Erythroblast (primary cell): Measurements from ENCODE around the gene TRAF3IP3.

Experiments
- GATA1 ChIP-seq: IDR thresholded peaks from 2 replicates; pipeline ENCODE4 v1.6.1; 2011; ENCODE audit warnings: low read depth, mild to moderate bottlenecking, control low read depth, low read length, moderate library complexity
- POLR2A ChIP-seq: IDR thresholded peaks from 2 replicates; pipeline ENCODE4 v1.6.1; 2011; ENCODE audit warnings: mild to moderate bottlenecking, low read length

GRCh38 chr1:209825591-209826434, 70.0 kb downstream of the TRAF3IP3 start:
- no peak for TF ChIP-seq POLR2A
- no peak for TF ChIP-seq GATA1
